NCI-H2029 (cell line): ENCODE results near the gene AFAP1.

Experiments
- DNase-seq: peaks from one replicate; lab custom pipeline; 2025; lab: John Stamatoyannopoulos, UW

The AFAP1 gene

GRCh38 chr4:7910952-7911578, 28.6 kb downstream of the AFAP1 start:
- DNase-seq: no peak

- DNase-seq: no peak
Observed at GRCh38 chr4:7910263-7910896, 29.3 kb downstream of the AFAP1 start.

- no peak for DNase-seq
Observed at GRCh38 chr4:7909463-7910262, 30.0 kb downstream of the AFAP1 start.

- no peak for DNase-seq
Observed at GRCh38 chr4:7908668-7909067, 31.0 kb downstream of the AFAP1 start.

- no peak for DNase-seq
Observed at GRCh38 chr4:7907142-7907541, 32.5 kb downstream of the AFAP1 start.

GRCh38 chr4:7906171-7906701, 33.4 kb downstream of the AFAP1 start:
- DNase-seq: no peak

- DNase-seq: no peak
Observed at GRCh38 chr4:7904952-7905915, 34.4 kb downstream of the AFAP1 start.

- DNase-seq: no peak
Observed at GRCh38 chr4:7903791-7904516, 35.7 kb downstream of the AFAP1 start.

- no peak for DNase-seq
Observed at GRCh38 chr4:7902826-7903225, 36.8 kb downstream of the AFAP1 start.

- DNase-seq: no peak
Observed at GRCh38 chr4:7902101-7902553, 37.5 kb downstream of the AFAP1 start.

- DNase-seq: no peak
Observed at GRCh38 chr4:7901311-7901885, 38.3 kb downstream of the AFAP1 start.

- DNase-seq: no peak
Observed at GRCh38 chr4:7900334-7900909, 39.2 kb downstream of the AFAP1 start.

GRCh38 chr4:7899184-7899869, 40.3 kb downstream of the AFAP1 start:
- no peak for DNase-seq

GRCh38 chr4:7898385-7898784, 41.3 kb downstream of the AFAP1 start:
- DNase-seq: no peak

- DNase-seq: no peak
Observed at GRCh38 chr4:7897811-7898210, 41.9 kb downstream of the AFAP1 start.

GRCh38 chr4:7894677-7895181, 44.9 kb downstream of the AFAP1 start:
- no peak for DNase-seq

GRCh38 chr4:7894098-7894676, 45.5 kb downstream of the AFAP1 start:
- DNase-seq: no peak

GRCh38 chr4:7893539-7893938, 46.1 kb downstream of the AFAP1 start:
- DNase-seq: no peak
